ENCODE measurements around the gene WDR36.
"Not testable (repeated sequence)": the region's sequence is repeated elsewhere in the genome, so short reads cannot be mapped to it uniquely, and the experiment has no call there.

The WDR36 gene

GRCh38 chr5:111138096-111138495 is 45.9 kb downstream of the WDR36 start:
- DNase-seq (ENCODE audit: low read depth), result no peak

GRCh38 chr5:111141471-111141870 is 49.3 kb downstream of the WDR36 start:
- DNase-seq (ENCODE audit: low read depth), result not testable (repeated sequence)

GRCh38 chr5:111142932-111143331 is 50.8 kb downstream of the WDR36 start:
- DNase-seq (ENCODE audit: low read depth), result no peak

- DNase-seq (ENCODE audit: low read depth), result no peak
These were observed 51.8 kb downstream of the WDR36 start for GRCh38 chr5:111143910-111144309.

GRCh38 chr5:111144352-111144930 is 52.3 kb downstream of the WDR36 start:
- DNase-seq (ENCODE audit: low read depth), result no peak

GRCh38 chr5:111146053-111146452 is 53.9 kb downstream of the WDR36 start:
- DNase-seq (ENCODE audit: low read depth), result no peak

- no peak for DNase-seq (ENCODE audit: low read depth)
These were observed 55.4 kb downstream of the WDR36 start for GRCh38 chr5:111147502-111147901.

GRCh38 chr5:111151998-111152397 is 59.9 kb downstream of the WDR36 start:
- DNase-seq (ENCODE audit: low read depth), result no peak

GRCh38 chr5:111153483-111153882 is 61.3 kb downstream of the WDR36 start:
- DNase-seq (ENCODE audit: low read depth), result no peak

- DNase-seq (ENCODE audit: low read depth), result no peak
These were observed 61.8 kb downstream of the WDR36 start for GRCh38 chr5:111153945-111154344.

GRCh38 chr5:111158105-111158744 is 66.1 kb downstream of the WDR36 start:
- peak; percentile 83 for DNase-seq (ENCODE audit: low read depth)

- no peak for DNase-seq (ENCODE audit: low read depth)
These were observed 67.7 kb downstream of the WDR36 start for GRCh38 chr5:111159845-111160244.

- DNase-seq (ENCODE audit: low read depth), result no peak
These were observed 70.9 kb downstream of the WDR36 start for GRCh38 chr5:111163000-111163399.

GRCh38 chr5:111165058-111165457 is 72.9 kb downstream of the WDR36 start:
- no peak for DNase-seq (ENCODE audit: low read depth)

- no peak for DNase-seq (ENCODE audit: low read depth)
These were observed 75.4 kb downstream of the WDR36 start for GRCh38 chr5:111167551-111167950.

GRCh38 chr5:111168608-111169007 is 76.5 kb downstream of the WDR36 start:
- no peak for DNase-seq (ENCODE audit: low read depth)

- DNase-seq (ENCODE audit: low read depth), result no peak
These were observed 77.1 kb downstream of the WDR36 start for GRCh38 chr5:111169269-111169668.

- no peak for DNase-seq (ENCODE audit: low read depth)
These were observed 78.1 kb downstream of the WDR36 start for GRCh38 chr5:111170279-111170678.

GRCh38 chr5:111172504-111172903 is 80.4 kb downstream of the WDR36 start:
- DNase-seq (ENCODE audit: low read depth), result no peak

GRCh38 chr5:111173476-111173875 is 81.3 kb downstream of the WDR36 start:
- no peak for DNase-seq (ENCODE audit: low read depth)

Data from stimulated activated CD8-positive, alpha-beta memory T cell treated with anti-CD3 and anti-CD28 coated beads, Interleukin-15, amount 100 ng/mL, for 1 hour (primary cell).